PFSK-1 (cell line): ENCODE results near the gene EPAS1.

Experiments used
- POLR2AphosphoS5 ChIP-seq: IDR thresholded peaks from 2 replicates; pipeline ENCODE4 v1.6.1; 2012; ENCODE audit warnings: low read depth, mild to moderate bottlenecking, control low read depth, low read length, moderate library complexity
- SIN3A ChIP-seq: IDR thresholded peaks from 2 replicates; pipeline ENCODE4 v1.6.1; 2012; ENCODE audit warnings: mild to moderate bottlenecking, low read length, moderate library complexity, borderline replicate concordance; ENCODE audit not compliant: insufficient read depth
- TAF1 ChIP-seq: IDR thresholded peaks from 2 replicates; pipeline ENCODE4 v1.6.1; 2012; ENCODE audit warnings: low read length, control low read depth, borderline replicate concordance; ENCODE audit not compliant: insufficient read depth
- TF ChIP-seq, protein P1 (sequence below), 2 experiments: IDR thresholded peaks; 2 replicates each; pipeline versions ENCODE4 v1.6.1 to v1.8.0; 2011 to 2012; ENCODE audit warnings: low read depth in 2 of 2, low read length in 2 of 2, control low read depth in 1 of 2, inconsistent platforms in 1 of 2, mild to moderate bottlenecking in 1 of 2, moderate library complexity in 1 of 2; ENCODE audit not compliant: insufficient read depth in 1 of 2

- no peak for TF ChIP-seq SIN3A
- TF ChIP-seq POLR2AphosphoS5, result no peak
- TF ChIP-seq, protein P1, sequence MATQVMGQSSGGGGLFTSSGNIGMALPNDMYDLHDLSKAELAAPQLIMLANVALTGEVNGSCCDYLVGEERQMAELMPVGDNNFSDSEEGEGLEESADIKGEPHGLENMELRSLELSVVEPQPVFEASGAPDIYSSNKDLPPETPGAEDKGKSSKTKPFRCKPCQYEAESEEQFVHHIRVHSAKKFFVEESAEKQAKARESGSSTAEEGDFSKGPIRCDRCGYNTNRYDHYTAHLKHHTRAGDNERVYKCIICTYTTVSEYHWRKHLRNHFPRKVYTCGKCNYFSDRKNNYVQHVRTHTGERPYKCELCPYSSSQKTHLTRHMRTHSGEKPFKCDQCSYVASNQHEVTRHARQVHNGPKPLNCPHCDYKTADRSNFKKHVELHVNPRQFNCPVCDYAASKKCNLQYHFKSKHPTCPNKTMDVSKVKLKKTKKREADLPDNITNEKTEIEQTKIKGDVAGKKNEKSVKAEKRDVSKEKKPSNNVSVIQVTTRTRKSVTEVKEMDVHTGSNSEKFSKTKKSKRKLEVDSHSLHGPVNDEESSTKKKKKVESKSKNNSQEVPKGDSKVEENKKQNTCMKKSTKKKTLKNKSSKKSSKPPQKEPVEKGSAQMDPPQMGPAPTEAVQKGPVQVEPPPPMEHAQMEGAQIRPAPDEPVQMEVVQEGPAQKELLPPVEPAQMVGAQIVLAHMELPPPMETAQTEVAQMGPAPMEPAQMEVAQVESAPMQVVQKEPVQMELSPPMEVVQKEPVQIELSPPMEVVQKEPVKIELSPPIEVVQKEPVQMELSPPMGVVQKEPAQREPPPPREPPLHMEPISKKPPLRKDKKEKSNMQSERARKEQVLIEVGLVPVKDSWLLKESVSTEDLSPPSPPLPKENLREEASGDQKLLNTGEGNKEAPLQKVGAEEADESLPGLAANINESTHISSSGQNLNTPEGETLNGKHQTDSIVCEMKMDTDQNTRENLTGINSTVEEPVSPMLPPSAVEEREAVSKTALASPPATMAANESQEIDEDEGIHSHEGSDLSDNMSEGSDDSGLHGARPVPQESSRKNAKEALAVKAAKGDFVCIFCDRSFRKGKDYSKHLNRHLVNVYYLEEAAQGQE (IDR thresholded peaks at IDR 0.05; ENCODE audit: insufficient read depth in 1 of 2, low read depth in 2 of 2, low read length in 2 of 2), result no peak
- TF ChIP-seq TAF1, result no peak
Measured at GRCh38 chr2:46414701-46415100, 117.5 kb downstream of the EPAS1 start.
